ENCODE measurements around the gene GOLGA6B. TPM values are rescaled to one million over a fixed set of nuclear protein-coding genes. Genes with fewer than 3 reads are reported as not detected.
"Not testable (repeated sequence)": the region's sequence is repeated elsewhere in the genome, so short reads cannot be mapped to it uniquely, and the experiment has no call there.

GOLGA6B gene
- total and polyA plus RNA-seq, 2 of the 4 experiments (the other 2 are of a cell fraction): not detected

DNA sequence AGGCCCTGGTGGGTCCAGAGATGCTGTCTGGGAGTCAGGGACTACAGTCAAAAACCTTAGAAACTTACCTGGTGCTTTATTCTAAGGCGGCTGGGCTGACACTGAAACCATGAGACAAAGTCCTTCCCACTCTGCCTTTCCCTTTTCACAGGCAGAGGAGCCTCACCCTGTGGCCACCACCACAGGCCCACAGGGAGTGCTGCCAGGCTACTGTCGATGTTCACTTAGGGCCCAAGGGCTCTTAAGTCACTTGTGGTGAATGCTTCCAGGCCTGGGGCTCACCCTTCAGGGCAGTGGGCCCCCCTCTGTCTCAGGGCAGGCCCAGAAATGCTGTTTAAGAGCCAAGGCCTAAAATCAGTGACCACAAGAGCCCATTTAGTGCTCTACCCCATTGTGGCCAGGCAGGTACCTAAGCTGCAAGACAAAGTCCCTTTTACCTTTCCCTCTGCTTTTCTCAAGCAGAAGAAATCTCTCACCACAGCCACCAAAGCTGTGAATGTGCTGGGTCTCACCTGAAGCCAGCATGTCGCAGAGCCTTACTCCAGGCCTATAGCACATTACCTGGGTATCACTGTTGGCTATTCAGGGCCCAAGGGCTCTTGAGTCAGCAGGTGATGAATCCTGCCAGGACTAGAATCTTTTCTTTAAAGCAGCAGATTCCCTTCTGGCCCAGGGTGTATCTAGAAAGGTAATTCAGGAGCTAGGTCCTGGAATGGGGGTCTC, 39.5 kb upstream of the GOLGA6B start:
- H2BK20ac ChIP-seq (ENCODE audit: low read depth, low read length): no peak overlapping the region
- TF ChIP-seq RCOR1 (IDR thresholded peaks at IDR 0.05; ENCODE audit: insufficient replicate concordance, low read length) (no peak), MAZ (IDR thresholded peaks at IDR 0.05; ENCODE audit: borderline replicate concordance, low read depth, low read length) (no peak), CEBPB (IDR thresholded peaks at IDR 0.05; ENCODE audit: low read depth, low read length) (no peak), MAFK (IDR thresholded peaks at IDR 0.05; ENCODE audit: low read depth, low read length) (no peak), RAD21 (IDR thresholded peaks at IDR 0.05; ENCODE audit: low read length) (no peak), FOS (IDR thresholded peaks at IDR 0.05; ENCODE audit: low read depth, low read length) (no peak)
- H3K27ac ChIP-seq (ENCODE audit: insufficient read depth, low read length): no peak overlapping the region
- H2BK120ac ChIP-seq (ENCODE audit: low read depth, low read length): no peak overlapping the region
- H3K14ac ChIP-seq (replicated peaks; ENCODE audit: low read depth, low read length): no peak overlapping the region
- H2AFZ ChIP-seq (replicated peaks; ENCODE audit: low read length, poor library complexity): no peak overlapping the region
- no peak overlapping the region for H4K91ac ChIP-seq (ENCODE audit: insufficient read depth, low read depth, low read length)
- H2AK5ac ChIP-seq (ENCODE audit: low read depth, low read length): no peak overlapping the region
- H3K4ac ChIP-seq (ENCODE audit: low read depth, low read length): no peak overlapping the region
- no peak overlapping the region for H4K8ac ChIP-seq (ENCODE audit: low read depth in 2 of 2, low read length in 2 of 2)
- no peak overlapping the region for H2BK5ac ChIP-seq (ENCODE audit: low read depth, low read length, poor library complexity, severe bottlenecking)
- H3K9me3 ChIP-seq (ENCODE audit: control insufficient read depth, insufficient read depth, low read length): no peaks in the 10 kb centered on the region
- dilution Hi-C loops (cut with HindIII; ENCODE audit: low sequenced_read_pairs, unreplicated experiment): no loop called here
- no peaks in the 10 kb centered on the region for H3K36me3 ChIP-seq (ENCODE audit: control insufficient read depth, insufficient read depth, low read length)
- H3K79me1 ChIP-seq (ENCODE audit: low read depth in 1 of 2, low read length in 2 of 2): no peaks in the 10 kb centered on the region
- in situ Hi-C loops (cut with MboI; ENCODE audit: low sequenced_read_pairs): loop anchor here (10.0 kb wide), 1 partner anchor 60 kb away; no protein-coding TSS in a partner anchor
- no TSS peak for BruUV-seq (replicated peaks)
- H4K20me1 ChIP-seq (ENCODE audit: insufficient read depth, low read length): no peaks in the 10 kb centered on the region
- H3K18ac ChIP-seq (ENCODE audit: low read depth, low read length): no peak overlapping the region
- no peak overlapping the region for H3K23ac ChIP-seq (ENCODE audit: low read depth, low read length)
- ATAC-seq (ENCODE audit: low read depth) (no peak), DNase-seq (no peak)
- no peak overlapping the region for H2BK15ac ChIP-seq (ENCODE audit: low read depth, low read length)
- no peak overlapping the region for H3K4me2 ChIP-seq (ENCODE audit: low read depth, low read length)
- H2AK9ac ChIP-seq (replicated peaks; ENCODE audit: low read depth, low read length, poor library complexity): no peak overlapping the region
- POLR2A ChIA-PET (ENCODE audit: unreplicated experiment): no interaction called here
- no peak overlapping the region for H4K5ac ChIP-seq (ENCODE audit: low read depth, low read length)
- no peaks in the 10 kb centered on the region for H3K9me1 ChIP-seq (ENCODE audit: insufficient read depth, low read length)
- H3K27me3 ChIP-seq (ENCODE audit: control insufficient read depth, insufficient read depth, low read length): peaks cover 4% of the 10 kb centered on the region; the same call in 1 of the 2 replicates
- no peaks in the 10 kb centered on the region for H3K4me1 ChIP-seq (ENCODE audit: control insufficient read depth, insufficient read depth, low read length)
- no peak overlapping the region for H3K56ac ChIP-seq (ENCODE audit: extremely low read depth, insufficient read depth, low read length)
- no peak overlapping the region for H3K9ac ChIP-seq (ENCODE audit: low read depth, low read length)
- WGBS, 2 experiments (ENCODE audit: extremely low coverage in 2 of 2, insufficient read length in 1 of 2): 100% methylated on average over 1 of the region's 3 CpGs; no CpG with 5 or more reads in 1 of the 2 experiments
- no peak overlapping the region for H3K4me3 ChIP-seq (ENCODE audit: insufficient read depth, low read depth, low read length)
- intact Hi-C loops (cut with micrococcal nuclease): no loop called here
- CTCF ChIA-PET: interaction anchor here (0.7 kb wide), 1 partner anchor 11 kb away, joined by 4 read pairs; no protein-coding TSS in a partner anchor

DNA sequence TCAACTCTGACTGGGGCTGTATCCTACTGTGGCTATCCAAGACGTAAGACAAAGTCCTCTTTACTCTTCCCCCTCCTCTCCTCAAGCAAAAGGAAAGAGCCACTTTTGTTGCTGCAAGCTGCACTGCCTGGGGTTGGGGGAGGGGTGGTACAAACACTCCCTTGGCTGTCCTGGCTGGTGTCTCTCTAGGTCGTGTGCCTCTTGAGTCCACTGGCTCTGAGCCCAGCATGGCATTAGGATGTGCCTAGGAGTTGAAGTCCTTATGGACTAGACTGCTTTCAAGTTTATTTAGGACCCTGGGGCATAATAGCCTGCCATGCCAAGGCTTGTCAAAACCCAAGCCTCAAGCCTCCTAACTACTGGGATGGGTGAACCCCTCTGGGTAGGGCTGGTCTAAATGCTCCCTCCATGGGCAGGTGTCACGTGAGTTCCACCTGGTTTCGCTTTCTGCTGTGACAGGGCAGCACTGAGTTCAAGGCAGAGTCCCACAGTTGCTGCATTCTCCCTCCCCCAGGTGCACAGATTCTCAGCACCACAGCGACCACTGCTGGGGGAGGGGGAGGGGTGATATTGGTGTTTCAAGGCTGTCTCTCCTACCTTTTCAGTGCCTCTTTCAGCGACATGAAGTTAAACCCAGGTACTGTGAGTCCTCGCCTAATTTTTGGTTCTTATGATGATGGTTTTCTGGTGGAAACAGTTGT, 38.8 kb upstream of the GOLGA6B start:
- DNase-seq; H3K14ac ChIP-seq (replicated peaks; ENCODE audit: low read depth, low read length); H4K5ac ChIP-seq (ENCODE audit: low read depth, low read length); H2BK20ac ChIP-seq (ENCODE audit: low read depth, low read length); H3K4me3 ChIP-seq (ENCODE audit: insufficient read depth, low read depth, low read length); H3K56ac ChIP-seq (ENCODE audit: extremely low read depth, insufficient read depth, low read length); H3K9me3 ChIP-seq (ENCODE audit: control insufficient read depth, insufficient read depth, low read length); H3K36me3 ChIP-seq (ENCODE audit: control insufficient read depth, insufficient read depth, low read length); H4K8ac ChIP-seq (ENCODE audit: low read depth in 2 of 2, low read length in 2 of 2); H3K4me2 ChIP-seq (ENCODE audit: low read depth, low read length); H3K9me1 ChIP-seq (ENCODE audit: insufficient read depth, low read length); BruUV-seq (replicated peaks); POLR2A ChIA-PET (ENCODE audit: unreplicated experiment); H4K91ac ChIP-seq (ENCODE audit: insufficient read depth, low read depth, low read length); intact Hi-C loops (cut with micrococcal nuclease); H3K4me1 ChIP-seq (ENCODE audit: control insufficient read depth, insufficient read depth, low read length); H2BK5ac ChIP-seq (ENCODE audit: low read depth, low read length, poor library complexity, severe bottlenecking); H2AK5ac ChIP-seq (ENCODE audit: low read depth, low read length); H3K27me3 ChIP-seq (ENCODE audit: control insufficient read depth, insufficient read depth, low read length); ATAC-seq (ENCODE audit: low read depth); H2BK120ac ChIP-seq (ENCODE audit: low read depth, low read length); H3K79me1 ChIP-seq (ENCODE audit: low read depth in 1 of 2, low read length in 2 of 2); H4K20me1 ChIP-seq (ENCODE audit: insufficient read depth, low read length); H3K9ac ChIP-seq (ENCODE audit: low read depth, low read length); H2BK15ac ChIP-seq (ENCODE audit: low read depth, low read length); H3K23ac ChIP-seq (ENCODE audit: low read depth, low read length); H3K4ac ChIP-seq (ENCODE audit: low read depth, low read length); H2AK9ac ChIP-seq (replicated peaks; ENCODE audit: low read depth, low read length, poor library complexity); H2AFZ ChIP-seq (replicated peaks; ENCODE audit: low read length, poor library complexity); H3K27ac ChIP-seq (ENCODE audit: insufficient read depth, low read length); H3K18ac ChIP-seq (ENCODE audit: low read depth, low read length); dilution Hi-C loops (cut with HindIII; ENCODE audit: low sequenced_read_pairs, unreplicated experiment): not testable (repeated sequence)
- CTCF ChIA-PET: interaction anchor here (0.7 kb wide), 1 partner anchor 10 kb away, joined by 4 read pairs; no protein-coding TSS in a partner anchor
- in situ Hi-C loops (cut with MboI; ENCODE audit: low sequenced_read_pairs): loop anchor here (10.0 kb wide), 1 partner anchor 59 kb away; no protein-coding TSS in a partner anchor
- whole genome bisulfite sequencing, 2 experiments (ENCODE audit: extremely low coverage in 2 of 2, insufficient read length in 1 of 2): no CpG with 5 or more reads among the region's 7 CpGs

All from IMR-90 (cell line).